ENCODE results near the gene MAP3K2.
"Not testable (repeated sequence)": the region's sequence is repeated elsewhere in the genome, so short reads cannot be mapped to it uniquely, and the experiment has no call there.

GRCh38 chr2:127353873-127354676 lies 33.7 kb downstream of the MAP3K2 start:
- TF ChIP-seq CTCF (IDR thresholded peaks at IDR 0.05); ZFX (IDR thresholded peaks at IDR 0.05; ENCODE audit: borderline replicate concordance): not testable (repeated sequence)

Data from 22Rv1 (cell line).